Dermis blood vessel endothelial cell (primary cell): Measurements from ENCODE around the gene MCM3AP. TPM values are rescaled to one million over a fixed set of nuclear protein-coding genes. Genes with fewer than 3 reads are reported as not detected.
A peak's percentile ranks its signal among the peaks of the same experiment; 100 is the strongest.

ENCODE experiments used
- DNase-seq: peaks from one replicate; pipeline ENCODE4 v3.0.0; 2010
- total RNA-seq: library from RNA; depleted of rRNA; stranded (reverse); fragments of >200 nt; gene quantifications from 2 replicates; pipeline ENCODE4 v1.2.3, GENCODE V29; 2014

Gene MCM3AP
- 97.7 and 121 TPM in 2 replicates for total RNA-seq

GRCh38 chr21:46285206-46285661 is at the start of gene MCM3AP:
Gene MCM3AP, minus strand, starts transcription at chr21:46285611. Its CDS starts 325 bp downstream, at chr21:46285286.
- no peak for DNase-seq

- no peak for DNase-seq
These were observed 49.1 kb upstream of the MCM3AP start for GRCh38 chr21:46334351-46335140.

- DNase-seq, result no peak
These were observed 44.4 kb upstream of the MCM3AP start for GRCh38 chr21:46329796-46330195.

GRCh38 chr21:46328151-46328550 is 42.7 kb upstream of the MCM3AP start:
- DNase-seq, result no peak

- no peak for DNase-seq
These were observed 42.3 kb upstream of the MCM3AP start for GRCh38 chr21:46327711-46328110.

GRCh38 chr21:46326110-46326703 is 40.8 kb upstream of the MCM3AP start:
- no peak for DNase-seq

- peak; percentile 66 for DNase-seq
These were observed 39.9 kb upstream of the MCM3AP start for GRCh38 chr21:46325073-46325912.

- DNase-seq, result peak; percentile 91
These were observed 39.1 kb upstream of the MCM3AP start for GRCh38 chr21:46324390-46325072.

- DNase-seq, result peak; percentile 98
These were observed 38.4 kb upstream of the MCM3AP start, which contains the start of the genes C21orf58 and PCNT for GRCh38 chr21:46323710-46324389. Gene C21orf58, minus strand, starts transcription at chr21:46323870. Its CDS starts 1,132 bp downstream, at chr21:46322738. Gene PCNT, plus strand, starts transcription at chr21:46324156. Its CDS starts 73 bp downstream, at chr21:46324229.

- peak; percentile 38 for DNase-seq
These were observed 37.9 kb upstream of the MCM3AP start for GRCh38 chr21:46323227-46323709.

- DNase-seq, result peak; percentile 56
These were observed 37.2 kb upstream of the MCM3AP start for GRCh38 chr21:46322351-46323226.

- DNase-seq, result peak; percentile 50
These were observed 35.0 kb upstream of the MCM3AP start for GRCh38 chr21:46320331-46320801.

GRCh38 chr21:46319186-46319585 is 33.8 kb upstream of the MCM3AP start:
- DNase-seq, result no peak

- no peak for DNase-seq
These were observed 33.0 kb upstream of the MCM3AP start for GRCh38 chr21:46318464-46318845.

- DNase-seq, result no peak
These were observed 32.5 kb upstream of the MCM3AP start for GRCh38 chr21:46317710-46318463.

- DNase-seq, result no peak
These were observed 31.4 kb upstream of the MCM3AP start for GRCh38 chr21:46316708-46317324.

GRCh38 chr21:46314441-46315020 is 29.1 kb upstream of the MCM3AP start:
- no peak for DNase-seq

- DNase-seq, result no peak
These were observed 27.5 kb upstream of the MCM3AP start for GRCh38 chr21:46312949-46313348.

- DNase-seq, result no peak
These were observed 26.2 kb upstream of the MCM3AP start for GRCh38 chr21:46311568-46311967.
